ENCODE measurements around the gene CEACAM21.

Gene CEACAM21

GRCh38 chr19:41606215-41606837 lies 30.4 kb downstream of the CEACAM21 start:
- no peaks in the 10 kb centered on the region for H3K9me2 ChIP-seq (replicated peaks; ENCODE audit: insufficient read depth, low read length)
- no peaks in the 10 kb centered on the region for H3F3A ChIP-seq (ENCODE audit: insufficient read depth, low read length)
- no peak for TF ChIP-seq EZH2phosphoT487 (IDR thresholded peaks at IDR 0.05; ENCODE audit: low read length)
- TF ChIP-seq EZH2 (optimal IDR thresholded peaks at IDR 0.05; ENCODE audit: low read depth, low read length) = no peak
- TF ChIP-seq CTCF (IDR thresholded peaks at IDR 0.05; ENCODE audit: low read length) = no peak
- no peak overlapping the region for H3K4me2 ChIP-seq (ENCODE audit: low read depth, low read length)
- H3K36me3 ChIP-seq (replicated peaks; ENCODE audit: insufficient read depth, low read length) = no peaks in the 10 kb centered on the region
- no peak overlapping the region for H3K27ac ChIP-seq (ENCODE audit: low read length)
- no peaks in the 10 kb centered on the region for H3K4me1 ChIP-seq (ENCODE audit: low read length)
- DNase-seq = no peak
- no peak overlapping the region for H3K9ac ChIP-seq (ENCODE audit: low read length)
- H3K27me3 ChIP-seq (replicated peaks; ENCODE audit: insufficient read depth, low read length) = peaks cover 79% of the 10 kb centered on the region
- H3K9me3 ChIP-seq (replicated peaks; ENCODE audit: insufficient read depth, low read length) = no peaks in the 10 kb centered on the region
- H3K79me2 ChIP-seq (ENCODE audit: low read length) = no peaks in the 10 kb centered on the region
- H2AFZ ChIP-seq (ENCODE audit: low read length) = no peak overlapping the region
- no peaks in the 10 kb centered on the region for H4K20me1 ChIP-seq (ENCODE audit: insufficient read depth, low read length)
- no peak overlapping the region for H3K4me3 ChIP-seq (ENCODE audit: low read length)

- H3F3A ChIP-seq (ENCODE audit: insufficient read depth, low read length) = no peaks in the 10 kb centered on the region
- no peaks in the 10 kb centered on the region for H4K20me1 ChIP-seq (ENCODE audit: insufficient read depth, low read length)
- no peaks in the 10 kb centered on the region for H3K9me3 ChIP-seq (replicated peaks; ENCODE audit: insufficient read depth, low read length)
- H3K9me2 ChIP-seq (replicated peaks; ENCODE audit: insufficient read depth, low read length) = no peaks in the 10 kb centered on the region
- peaks cover 74% of the 10 kb centered on the region for H3K27me3 ChIP-seq (replicated peaks; ENCODE audit: insufficient read depth, low read length)
- TF ChIP-seq CTCF (IDR thresholded peaks at IDR 0.05; ENCODE audit: low read length) (no peak), EZH2phosphoT487 (IDR thresholded peaks at IDR 0.05; ENCODE audit: low read length) (no peak), EZH2 (optimal IDR thresholded peaks at IDR 0.05; ENCODE audit: low read depth, low read length) (no peak)
- H2AFZ ChIP-seq (ENCODE audit: low read length) = no peak overlapping the region
- no peaks in the 10 kb centered on the region for H3K36me3 ChIP-seq (replicated peaks; ENCODE audit: insufficient read depth, low read length)
- no peak overlapping the region for H3K4me3 ChIP-seq (ENCODE audit: low read length)
- H3K9ac ChIP-seq (ENCODE audit: low read length) = no peak overlapping the region
- H3K79me2 ChIP-seq (ENCODE audit: low read length) = no peaks in the 10 kb centered on the region
- DNase-seq = no peak
- H3K27ac ChIP-seq (ENCODE audit: low read length) = no peak overlapping the region
- no peak overlapping the region for H3K4me2 ChIP-seq (ENCODE audit: low read depth, low read length)
- no peaks in the 10 kb centered on the region for H3K4me1 ChIP-seq (ENCODE audit: low read length)
Observed at GRCh38 chr19:41607668-41608067, 31.7 kb downstream of the CEACAM21 start.

- no peaks in the 10 kb centered on the region for H3K9me2 ChIP-seq (replicated peaks; ENCODE audit: insufficient read depth, low read length)
- no peaks in the 10 kb centered on the region for H3F3A ChIP-seq (ENCODE audit: insufficient read depth, low read length)
- no peak overlapping the region for H3K9ac ChIP-seq (ENCODE audit: low read length)
- no peak overlapping the region for H2AFZ ChIP-seq (ENCODE audit: low read length)
- H3K4me2 ChIP-seq (ENCODE audit: low read depth, low read length) = no peak overlapping the region
- no peak overlapping the region for H3K27ac ChIP-seq (ENCODE audit: low read length)
- no peaks in the 10 kb centered on the region for H3K4me1 ChIP-seq (ENCODE audit: low read length)
- TF ChIP-seq EZH2 (optimal IDR thresholded peaks at IDR 0.05; ENCODE audit: low read depth, low read length) = no peak
- TF ChIP-seq CTCF (IDR thresholded peaks at IDR 0.05; ENCODE audit: low read length) = no peak
- TF ChIP-seq EZH2phosphoT487 (IDR thresholded peaks at IDR 0.05; ENCODE audit: low read length) = no peak
- no peak overlapping the region for H3K4me3 ChIP-seq (ENCODE audit: low read length)
- no peaks in the 10 kb centered on the region for H3K79me2 ChIP-seq (ENCODE audit: low read length)
- H3K27me3 ChIP-seq (replicated peaks; ENCODE audit: insufficient read depth, low read length) = peaks cover 60% of the 10 kb centered on the region
- H3K9me3 ChIP-seq (replicated peaks; ENCODE audit: insufficient read depth, low read length) = no peaks in the 10 kb centered on the region
- no peak for DNase-seq
- H4K20me1 ChIP-seq (ENCODE audit: insufficient read depth, low read length) = no peaks in the 10 kb centered on the region
- no peaks in the 10 kb centered on the region for H3K36me3 ChIP-seq (replicated peaks; ENCODE audit: insufficient read depth, low read length)
Observed at GRCh38 chr19:41610789-41611188, 34.8 kb downstream of the CEACAM21 start.
